ENCODE measurements around the gene PTPRF.

The PTPRF gene

DNA sequence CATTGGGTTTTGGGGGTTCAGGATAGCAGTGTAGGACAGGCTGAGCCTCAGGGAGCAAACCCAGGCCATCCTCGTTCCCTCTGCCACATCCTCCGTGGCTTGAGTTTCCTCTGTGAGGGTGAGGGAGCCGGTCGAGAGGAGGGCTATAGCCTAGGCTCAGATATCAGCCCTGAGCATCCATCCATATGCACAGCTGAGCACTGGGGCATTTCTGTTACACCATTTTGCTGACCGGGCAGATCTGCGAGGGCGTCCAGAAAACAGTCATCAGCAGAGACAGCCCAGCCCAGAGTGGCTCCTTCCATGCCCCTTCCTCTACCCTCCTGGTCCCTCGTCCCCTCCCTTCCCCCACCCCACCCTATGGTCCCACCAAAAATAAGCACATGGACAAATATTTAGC is 53.5 kb downstream of the PTPRF start:
- no peak for DNase-seq

GRCh38 chr1:43585557-43585956 is 54.9 kb downstream of the PTPRF start:
- DNase-seq: no peak

GRCh38 chr1:43586136-43586731 is 55.6 kb downstream of the PTPRF start:
- DNase-seq: no peak

DNA sequence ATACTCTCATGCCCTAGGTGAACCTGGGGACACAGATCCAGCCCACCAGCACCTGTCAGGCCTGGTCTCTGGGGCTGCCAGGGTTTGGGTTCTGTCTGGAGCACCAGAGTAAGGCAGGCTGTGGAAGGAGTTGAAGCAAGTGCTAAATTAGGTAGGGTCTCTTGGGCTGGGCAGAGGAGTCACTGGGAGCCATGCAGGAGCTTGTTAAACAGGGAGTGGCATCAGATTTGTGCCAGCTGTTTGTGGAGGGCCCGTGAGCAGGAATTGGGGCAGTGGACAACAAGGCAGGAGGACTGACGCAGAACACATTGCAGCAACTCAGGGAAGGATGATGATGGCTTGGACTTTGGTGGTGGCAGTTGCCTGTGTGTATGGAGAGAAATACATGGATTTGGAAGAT is 56.3 kb downstream of the PTPRF start:
- no peak for DNase-seq

- no peak for DNase-seq
These were observed 56.9 kb downstream of the PTPRF start for GRCh38 chr1:43587594-43587993.

GRCh38 chr1:43588592-43588991 is 57.9 kb downstream of the PTPRF start:
- no peak for DNase-seq

- DNase-seq: no peak
These were observed 59.8 kb downstream of the PTPRF start for GRCh38 chr1:43590388-43590925.

DNA sequence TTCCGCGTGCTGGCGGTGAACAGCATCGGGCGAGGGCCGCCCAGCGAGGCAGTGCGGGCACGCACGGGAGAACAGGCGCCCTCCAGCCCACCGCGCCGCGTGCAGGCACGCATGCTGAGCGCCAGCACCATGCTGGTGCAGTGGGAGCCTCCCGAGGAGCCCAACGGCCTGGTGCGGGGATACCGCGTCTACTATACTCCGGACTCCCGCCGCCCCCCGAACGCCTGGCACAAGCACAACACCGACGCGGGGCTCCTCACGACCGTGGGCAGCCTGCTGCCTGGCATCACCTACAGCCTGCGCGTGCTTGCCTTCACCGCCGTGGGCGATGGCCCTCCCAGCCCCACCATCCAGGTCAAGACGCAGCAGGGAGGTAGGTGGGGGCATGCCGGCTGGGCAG is 60.5 kb downstream of the PTPRF start:
- DNase-seq: no peak

DNA sequence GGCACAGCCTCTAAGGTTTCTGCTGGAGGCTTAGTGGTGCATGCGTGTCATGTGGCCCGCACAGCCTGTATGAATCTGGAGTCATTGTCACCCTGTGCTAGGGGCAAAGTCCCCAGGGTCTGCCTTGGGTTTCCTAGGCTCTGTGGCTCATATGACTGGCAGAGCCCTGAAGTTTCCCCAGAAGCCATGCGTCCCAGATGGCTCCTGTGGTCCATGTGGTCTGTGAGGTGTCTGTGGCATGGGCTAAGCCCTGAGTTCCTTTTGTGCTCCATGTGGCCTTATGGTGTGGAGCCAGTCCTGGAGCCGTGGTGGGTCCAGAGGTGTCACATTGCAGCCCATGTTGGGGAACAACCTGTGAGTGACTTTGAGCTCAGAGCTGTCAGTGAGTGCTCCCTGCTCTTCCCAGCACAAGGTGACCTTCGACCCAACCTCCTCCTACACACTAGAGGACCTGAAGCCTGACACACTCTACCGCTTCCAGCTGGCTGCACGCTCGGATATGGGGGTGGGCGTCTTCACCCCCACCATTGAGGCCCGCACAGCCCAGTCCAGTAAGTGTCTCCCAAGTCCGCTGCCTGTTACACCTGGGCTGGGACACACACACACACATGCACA is 61.5 kb downstream of the PTPRF start:
- no peak for DNase-seq

GRCh38 chr1:43592974-43593683 is 62.4 kb downstream of the PTPRF start:
- DNase-seq: no peak

GRCh38 chr1:43596579-43596978 is 65.9 kb downstream of the PTPRF start:
- no peak for DNase-seq

- no peak for DNase-seq
These were observed 66.3 kb downstream of the PTPRF start for GRCh38 chr1:43597028-43597427.

- DNase-seq: no peak
These were observed 67.0 kb downstream of the PTPRF start for GRCh38 chr1:43597721-43598120.

DNA sequence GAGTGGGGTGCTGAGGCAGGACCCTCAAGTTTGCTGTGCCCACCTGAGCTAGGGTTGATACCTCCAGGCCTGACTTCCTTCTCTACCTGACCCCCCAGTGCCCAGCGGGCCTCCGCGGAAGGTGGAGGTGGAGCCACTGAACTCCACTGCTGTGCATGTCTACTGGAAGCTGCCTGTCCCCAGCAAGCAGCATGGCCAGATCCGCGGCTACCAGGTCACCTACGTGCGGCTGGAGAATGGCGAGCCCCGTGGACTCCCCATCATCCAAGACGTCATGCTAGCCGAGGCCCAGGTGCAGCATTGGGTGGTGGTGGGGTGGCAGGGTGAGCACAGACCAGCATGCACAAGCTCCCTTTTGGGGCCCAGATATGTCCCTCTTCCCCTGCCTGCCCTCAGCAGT is 67.9 kb downstream of the PTPRF start:
- DNase-seq: no peak

GRCh38 chr1:43600033-43601020 is 69.6 kb downstream of the PTPRF start:
- no peak for DNase-seq

GRCh38 chr1:43602990-43603389 is 72.3 kb downstream of the PTPRF start:
- no peak for DNase-seq

- DNase-seq: no peak
These were observed 73.5 kb downstream of the PTPRF start for GRCh38 chr1:43604192-43604591.

DNA sequence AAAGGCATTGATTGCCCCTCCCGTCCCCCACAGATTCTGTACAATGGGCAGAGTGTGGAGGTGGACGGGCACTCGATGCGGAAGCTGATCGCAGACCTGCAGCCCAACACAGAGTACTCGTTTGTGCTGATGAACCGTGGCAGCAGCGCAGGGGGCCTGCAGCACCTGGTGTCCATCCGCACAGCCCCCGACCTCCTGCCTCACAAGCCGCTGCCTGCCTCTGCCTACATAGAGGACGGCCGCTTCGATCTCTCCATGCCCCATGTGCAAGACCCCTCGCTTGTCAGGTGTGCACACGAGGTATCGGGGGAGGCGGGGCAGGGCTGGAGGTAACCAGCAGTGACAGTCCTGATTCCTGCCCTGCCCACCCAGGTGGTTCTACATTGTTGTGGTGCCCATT is 74.5 kb downstream of the PTPRF start:
- DNase-seq: no peak

GRCh38 chr1:43605766-43606165 is 75.1 kb downstream of the PTPRF start:
- no peak for DNase-seq

GRCh38 chr1:43606624-43607023 is 75.9 kb downstream of the PTPRF start:
- DNase-seq: no peak

- DNase-seq: no peak
These were observed 78.1 kb downstream of the PTPRF start for GRCh38 chr1:43608827-43609226.

DNA sequence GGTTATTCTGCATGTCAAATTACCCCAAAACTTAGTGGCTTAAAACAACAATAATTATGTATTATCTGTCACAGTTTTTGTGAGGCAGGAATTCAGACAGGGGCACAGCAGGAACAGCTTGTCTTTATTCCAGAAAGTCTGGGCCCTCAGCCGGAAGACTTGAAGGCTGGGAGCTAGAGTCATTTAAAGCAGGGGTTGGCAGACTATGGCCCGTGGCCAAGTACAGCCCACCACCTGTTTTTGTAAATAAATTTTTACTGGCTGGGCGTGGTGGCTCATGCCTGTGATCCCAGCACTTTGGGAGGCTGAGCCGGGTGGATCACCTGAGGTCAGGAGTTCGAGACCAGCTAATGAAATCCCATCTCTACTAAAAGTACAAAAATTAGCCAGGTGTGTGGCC is 79.7 kb downstream of the PTPRF start:
- no peak for DNase-seq

GRCh38 chr1:43611950-43612349 is 81.3 kb downstream of the PTPRF start:
- DNase-seq: no peak

All from kidney glomerular epithelial cell (primary cell).